Right lobe of liver (tissue), 6 donors: ENCODE data around the gene STX8. TPM values are rescaled to one million over a fixed set of nuclear protein-coding genes. Genes with fewer than 3 reads are reported as not detected.

Source experiments
- ATAC-seq, 4 donors: fragments of 200-7000 bp; cut with Tn5 transposase; one replicate each; pipeline ENCODE4 v1.9.1; 2020; ENCODE audit warnings: mild to moderate bottlenecking in 4 of 4, moderate library complexity in 4 of 4
- DNase-seq, 3 donors: peaks; one replicate each; pipeline ENCODE4 v3.0.0-alpha.2; 2020
- H3K27ac ChIP-seq, 3 donors: fragments of 200-600 bp; one replicate each; pipeline ENCODE4 v1.8.0; 2022
- H3K27me3 ChIP-seq, 2 donors: fragments of 200-600 bp; one replicate each; pipeline ENCODE4 v1.8.0; 2022
- H3K36me3 ChIP-seq, 4 donors: fragments of 200-600 bp; sonication (generic) in 1 of 4; one replicate each; pipeline versions ENCODE4 v1.5.1 to v1.8.0; 2017 to 2022; ENCODE audit warnings: control low read depth in 1 of 4
- H3K4me1 ChIP-seq, 4 donors: fragments of 200-600 bp; sonication (generic) in 1 of 4; one replicate each; pipeline versions ENCODE4 v1.5.1 to v1.8.0; 2017 to 2022; ENCODE audit warnings: control low read depth in 1 of 4
- H3K4me3 ChIP-seq, 3 donors: fragments of 200-600 bp; one replicate each; pipeline ENCODE4 v1.8.0; 2022
- H3K9me3 ChIP-seq, 4 donors: fragments of 200-600 bp; sonication (generic) in 1 of 4; one replicate each; pipeline versions ENCODE4 v1.5.1 to v1.8.0; 2017 to 2022; ENCODE audit warnings: control low read depth in 1 of 4
- CTCF ChIP-seq, 4 donors: fragments of 200-600 bp in 3 of 4; fragments of 450-650 bp in 1 of 4; IDR thresholded peaks; one replicate each; pipeline versions ENCODE4 v1.5.1 to v1.8.0; 2016 to 2022; ENCODE audit warnings: antibody characterized with exemption in 4 of 4, mild to moderate bottlenecking in 2 of 4
- POLR2A ChIP-seq: fragments of 450-650 bp; IDR thresholded peaks from one replicate; pipeline ENCODE4 v1.6.1; 2017; ENCODE audit warnings: antibody characterized with exemption, mild to moderate bottlenecking
- WGBS: methylation state at CpG from one replicate; pipeline ENCODE4 v1.1.6; 2018; ENCODE audit warnings: low coverage, low lambda C conversion rate; ENCODE audit not compliant: insufficient coverage; ENCODE audit errors: missing lambda C conversion rate; 5-methylcytosine and 5-hydroxymethylcytosine counted together
- intact Hi-C, 2 donors: fragments of 100-400 bp; cut with DNase I; formaldehyde crosslinking; loops; one replicate each; pipeline versions ENCODE4 v1.11.2 to v1.14.1; 2022
- total RNA-seq, 6 experiments: library from RNA; depleted of rRNA in 2 of 6; stranded (reverse); fragments of >200 nt in 2 of 6; fragmentation: NEBNext Ultra II Directional in 3 of 6; extraction: Animal tissue kit (Norgen Biotek cat#: 25700) in 3 of 6; gene quantifications; one replicate each; pipeline versions ENCODE4 v1.1.0 to v1.2.4, GENCODE V29; 2016 to 2023
- donor health status: DM: no; HTN: yes; CAD: no.
- donor health status: DM: no; HTN: no; CAD: no.
- donor health status: DM: no; HTN: no; CAD: no.
- donor health status: DM: no; HTN: yes; CAD: no.
- donor health status: DM: no; HTN: yes; CAD: no.

Gene STX8
- total RNA-seq, 6 experiments from 2014 or later, result 20.6 to 35.3 (median 27.7) TPM

- H3K27ac ChIP-seq, result no peak overlapping the region
- no peak overlapping the region for H3K4me3 ChIP-seq
- H3K27me3 ChIP-seq, result no peaks in the 10 kb centered on the region
- H3K36me3 ChIP-seq, result no peaks in the 10 kb centered on the region
- TF ChIP-seq POLR2A (no peak), CTCF (IDR thresholded peaks at IDR 0.05) (no peak)
- no peaks in the 10 kb centered on the region for H3K9me3 ChIP-seq
- H3K4me1 ChIP-seq, result peaks cover 0 to 8% (median 3%) of the 10 kb centered on the region in 4 donors
- no peak for ATAC-seq
- intact Hi-C loops, result no loop called here
- DNase-seq, result no peak
- 94% methylated on average over 2 of the region's 9 CpGs for WGBS
Observed at GRCh38 chr17:9329251-9329921, 246.2 kb downstream of the STX8 start.

- TF ChIP-seq POLR2A (no peak), CTCF (IDR thresholded peaks at IDR 0.05) (peak; percentile 39 to 48 (median 42))
- no peaks in the 10 kb centered on the region for H3K27me3 ChIP-seq
- intact Hi-C loops, result no loop called here
- DNase-seq (peak; percentile 43 to 86 (median 65)), ATAC-seq (peak; percentile 92 to 95 (median 94))
- peaks cover 0 to 20% (median 7%) of the 10 kb centered on the region in 4 donors for H3K4me1 ChIP-seq
- no peaks in the 10 kb centered on the region for H3K36me3 ChIP-seq
- no peak overlapping the region for H3K27ac ChIP-seq
- no peak overlapping the region for H3K4me3 ChIP-seq
- 42% methylated on average over 4 of the region's 4 CpGs for whole genome bisulfite sequencing
- no peaks in the 10 kb centered on the region for H3K9me3 ChIP-seq
Observed at GRCh38 chr17:9324864-9325263, 250.8 kb downstream of the STX8 start.

- Histone ChIP-seq H3K4me1 (peaks cover 0 to 20% (median 7%) of the 10 kb centered on the region in 4 donors), H3K27ac (peak overlapping the region in 2 of 3 donors; percentile 34 to 39), H3K27me3 (no peaks in the 10 kb centered on the region), H3K4me3 (peak overlapping the region in 1 of 3 donors; percentile 12), H3K36me3 (no peaks in the 10 kb centered on the region), H3K9me3 (peaks cover 0 to 1% (median 0%) of the 10 kb centered on the region in 4 donors)
- TF ChIP-seq POLR2A (no peak), CTCF (IDR thresholded peaks at IDR 0.05) (no peak)
- ATAC-seq, result peak; percentile 5 to 24 (median 16)
- intact Hi-C loops, result no loop called here
- WGBS, result 100% methylated on average over 1 of the region's 2 CpGs
- no peak for DNase-seq
Observed at GRCh38 chr17:9322326-9322725, 253.3 kb downstream of the STX8 start.

GRCh38 chr17:9321890-9322289, 253.7 kb downstream of the STX8 start:
- ATAC-seq (peak; percentile 69 to 80 (median 70)), DNase-seq (peak in 1 of 3 donors; percentile 50)
- H3K4me1 ChIP-seq, result peaks cover 0 to 20% (median 7%) of the 10 kb centered on the region in 4 donors
- intact Hi-C loops, result no loop called here
- H3K4me3 ChIP-seq, result peak overlapping the region in 1 of 3 donors; percentile 12
- peaks cover 0 to 1% (median 0%) of the 10 kb centered on the region in 4 donors for H3K9me3 ChIP-seq
- H3K36me3 ChIP-seq, result no peaks in the 10 kb centered on the region
- peak overlapping the region in 2 of 3 donors; percentile 34 to 39 for H3K27ac ChIP-seq
- no peak for TF ChIP-seq POLR2A
- no peak for TF ChIP-seq CTCF (IDR thresholded peaks at IDR 0.05)
- no peaks in the 10 kb centered on the region for H3K27me3 ChIP-seq
- 31% methylated on average over 5 of the region's 5 CpGs for WGBS
